ENCODE data around the gene MKNK2. TPM values are rescaled to one million over a fixed set of nuclear protein-coding genes. Genes with fewer than 3 reads are reported as not detected.

The MKNK2 gene
- total and polyA plus RNA-seq, 10 of the 15 experiments (the other 5 are each of a cell fraction or from before 2014, with no cell fraction given), result 9.6 to 365 (median 69.9) TPM

GRCh38 chr19:2077398-2077797, 26.4 kb upstream of the MKNK2 start (continued):
- TF ChIP-seq CUX1 (IDR thresholded peaks at IDR 0.05; ENCODE audit: insufficient replicate concordance, low read depth, low read length) (no peak), ZNF217 (IDR thresholded peaks at IDR 0.05) (no peak)

GRCh38 chr19:2076526-2076944, 25.5 kb upstream of the MKNK2 start:
- CTCF ChIA-PET, result no interaction called here

More at GRCh38 chr19:2076526-2076944, 25.5 kb upstream of the MKNK2 start:
- Histone ChIP-seq H3K27me3 (replicated peaks in 1 of 2; ENCODE audit: control insufficient read depth in 2 of 2, insufficient read depth in 2 of 2, low read length in 1 of 2) (no peaks in the 10 kb centered on the region), H3K4me2 (ENCODE audit: control insufficient read depth, insufficient read depth) (peak overlapping the region; percentile 60; the same call in 1 of the 2 replicates), H4K20me1 (ENCODE audit: control insufficient read depth, insufficient read depth) (peaks cover 37% of the 10 kb centered on the region), H3K27ac (ENCODE audit: control insufficient read depth, insufficient read depth) (no peak overlapping the region), H3K4me1 (ENCODE audit: control insufficient read depth, insufficient read depth, low read length) (peaks cover 35% of the 10 kb centered on the region), H3K9me3 (replicated peaks; ENCODE audit: control insufficient read depth, insufficient read depth, low read length) (no peaks in the 10 kb centered on the region; the same call in 2 of the 3 replicates), H3K79me2 (ENCODE audit: control insufficient read depth, insufficient read depth, low read length) (peaks cover 76% of the 10 kb centered on the region), H3K36me3 (ENCODE audit: control insufficient read depth in 2 of 2, insufficient read depth in 2 of 2, low read length in 1 of 2) (peaks cover 49 to 59% of the 10 kb centered on the region in 2 experiments), H3K9ac (ENCODE audit: control insufficient read depth, insufficient read depth, low read length) (no peak overlapping the region), H2AFZ (ENCODE audit: control insufficient read depth, low read depth, low read length) (no peak overlapping the region), H3K4me3 (peak overlapping the region; percentile 39; the same call in 1 of the 2 replicates)
- TF ChIP-seq SREBF2 (IDR thresholded peaks at IDR 0.05; ENCODE audit: low read length) (no peak), POLR2A (IDR thresholded peaks at IDR 0.05; ENCODE audit: low read depth, low read length) (peak; percentile 71), MLLT1 (IDR thresholded peaks at IDR 0.05) (0 out of 2 replicates have a peak, but pooled peaks have one; percentile 4)
- ChIA-PET POLR2A (interaction anchor here (0.6 to 1.0 kb wide), 3 partner anchors 24 to 82 kb away, joined by 3 to 9 read pairs (median 8); no protein-coding TSS in a partner anchor), SMC1A (ENCODE audit: uncharacterized antibody, unreplicated experiment) (interaction anchor here (1.1 kb wide), 1 partner anchor 16 kb away, joined by 4 read pairs; no protein-coding TSS in a partner anchor), RAD21 (ENCODE audit: unreplicated experiment) (interaction anchor here (0.6 kb wide), 1 partner anchor 9 kb away, joined by 3 read pairs; no protein-coding TSS in a partner anchor)
- WGBS (ENCODE audit: insufficient coverage, insufficient replicate concordance, low lambda C conversion rate, missing lambda C conversion rate), result 74% methylated on average over 26 of the region's 32 CpGs
- BruUV-seq (replicated peaks), result no TSS peak
- FAIRE-seq (no peak), ATAC-seq (no peak), DNase-seq (ENCODE audit: low read depth, low spot score) (no peak)
- in situ Hi-C loops (cut with MboI) (no loop called here), intact Hi-C loops (cut with micrococcal nuclease; ENCODE audit: unreplicated experiment) (no loop called here)
